ENCODE results near the gene SEZ6L2.

DNA sequence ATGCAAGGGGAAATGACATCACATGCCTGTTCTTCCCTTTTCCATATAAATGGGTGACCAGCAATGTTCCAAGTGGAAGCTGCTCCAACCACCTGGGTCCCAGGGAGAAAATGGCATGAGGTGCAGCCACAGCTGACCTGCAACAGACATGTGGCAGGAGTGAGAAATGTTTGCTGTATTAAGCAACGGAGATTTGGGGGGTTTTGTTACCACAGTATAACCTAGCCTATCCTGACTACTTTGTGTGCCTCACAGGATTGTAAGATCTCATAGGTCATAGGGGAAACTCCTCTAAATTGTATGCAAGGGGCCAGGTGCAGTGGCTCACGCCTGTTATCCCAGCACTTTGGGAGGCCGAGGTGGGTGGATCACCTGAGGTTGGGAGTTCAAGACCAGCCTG, 48.4 kb downstream of the SEZ6L2 start:
- TF ChIP-seq CTCF (conservative IDR thresholded peaks at IDR 0.05; ENCODE audit: low read length) = no peak
- no peak for TF ChIP-seq EZH2phosphoT487 (IDR thresholded peaks at IDR 0.05; ENCODE audit: borderline replicate concordance)

All from Loucy (cell line).